CD4-positive, CD25-positive, alpha-beta regulatory T cell (primary cell): ENCODE measurements around the gene PTPN7. TPM values are rescaled to one million over a fixed set of nuclear protein-coding genes. Genes with fewer than 3 reads are reported as not detected.
A peak's percentile ranks its signal among the peaks of the same experiment; 100 is the strongest.

ENCODE experiments used
- ATAC-seq, 2 donors: fragments of 150-1000 bp; cut with Tn5 transposase; one replicate each; pipeline ENCODE4 v1.10.0; 2021; ENCODE audit warnings: low read depth in 2 of 2, moderate number of reproducible peaks in 2 of 2, moderate library complexity in 1 of 2
- DNase-seq, 3 donors: peaks; one replicate each; pipeline versions ENCODE4 v3.0.0 to v3.0.0-alpha.2; 2012 to 2022; ENCODE audit warnings: mixed read lengths in 1 of 3
- H3K27ac ChIP-seq: one replicate; pipeline ENCODE4 v1.7.0; 2013; ENCODE audit warnings: mild to moderate bottlenecking, low read length; ENCODE audit not compliant: insufficient read depth, poor library complexity, severe bottlenecking
- H3K27me3 ChIP-seq: one replicate; pipeline ENCODE4 v1.7.0; 2013; ENCODE audit warnings: low read length; ENCODE audit not compliant: control insufficient read depth, insufficient read depth
- H3K36me3 ChIP-seq: one replicate; pipeline ENCODE4 v1.7.0; 2013; ENCODE audit warnings: mild to moderate bottlenecking, low read length, moderate library complexity; ENCODE audit not compliant: control insufficient read depth, insufficient read depth
- H3K4me1 ChIP-seq: 2 replicates; pipeline ENCODE4 v1.7.0; 2013; ENCODE audit warnings: mild to moderate bottlenecking, low read length; ENCODE audit not compliant: insufficient read depth, control insufficient read depth, poor library complexity, severe bottlenecking
- H3K4me3 ChIP-seq: one replicate; pipeline ENCODE4 v1.7.0; 2013; ENCODE audit warnings: low read depth, mild to moderate bottlenecking, low read length, moderate library complexity
- H3K9me3 ChIP-seq, 2 experiments: 1 replicate in 1 of 2; 2 replicates in 1 of 2; pipeline ENCODE4 v1.7.0; 2013; ENCODE audit warnings: low read length in 2 of 2, mild to moderate bottlenecking in 1 of 2, moderate library complexity in 1 of 2; ENCODE audit not compliant: control insufficient read depth in 2 of 2
- H3K27ac Mint-ChIP-seq, 3 donors: one replicate each; pipeline ENCODE4 v1.8.0; 2020 to 2022; ENCODE audit warnings: mild to moderate bottlenecking in 3 of 3, mixed read lengths in 3 of 3, moderate library complexity in 2 of 3
- H3K27me3 Mint-ChIP-seq: one replicate; pipeline ENCODE4 v1.8.0; 2022; ENCODE audit warnings: mild to moderate bottlenecking, mixed read lengths
- H3K36me3 Mint-ChIP-seq: one replicate; pipeline ENCODE4 v1.8.0; 2020; ENCODE audit warnings: mixed read lengths
- H3K4me1 Mint-ChIP-seq, 4 donors: one replicate each; pipeline ENCODE4 v1.8.0; 2020 to 2022; ENCODE audit warnings: mixed read lengths in 4 of 4, mild to moderate bottlenecking in 1 of 4
- H3K4me3 Mint-ChIP-seq, 4 donors: one replicate each; pipeline ENCODE4 v1.8.0; 2020 to 2022; ENCODE audit warnings: mild to moderate bottlenecking in 4 of 4, mixed read lengths in 4 of 4, moderate library complexity in 3 of 4
- H3K9me3 Mint-ChIP-seq, 7 donors: one replicate each; pipeline ENCODE4 v1.8.0; 2020 to 2022; ENCODE audit warnings: mixed read lengths in 7 of 7, mild to moderate bottlenecking in 3 of 7, moderate library complexity in 2 of 7
- polyA plus RNA-seq, 4 donors: library from polyadenylated mRNA; unstranded; fragments of 300-500 nt; fragmentation: Illumina TruSeq; gene quantifications; one replicate each; pipeline ENCODE4 v1.2.3, GENCODE V29; 2021
- total RNA-seq: library from RNA; stranded (reverse); gene quantifications from one replicate; pipeline ENCODE4 v1.2.3, GENCODE V29; 2022

The PTPN7 gene
- total and polyA plus RNA-seq, 5 donors from 2014 or later = 57.5 to 124 (median 78.0) TPM

DNA sequence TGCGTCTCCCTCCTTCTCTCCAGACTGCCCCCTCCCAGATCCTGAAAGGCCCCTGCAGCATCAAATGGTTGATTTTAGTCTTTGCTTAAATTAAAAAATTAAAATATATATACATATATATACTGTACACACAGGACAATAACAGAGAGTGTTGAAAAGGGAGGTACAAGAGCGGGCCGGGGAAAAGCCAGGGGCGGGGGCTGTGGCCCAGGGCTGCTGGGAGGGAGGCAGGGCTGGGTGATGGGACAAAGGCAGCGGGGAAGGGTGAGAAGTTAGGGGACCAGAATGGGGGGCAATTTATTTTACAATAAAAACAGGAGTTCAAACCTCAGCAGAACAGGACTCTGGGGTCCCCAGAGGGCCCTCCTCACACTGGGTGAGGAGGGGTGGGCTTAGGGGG is 26.4 kb downstream of the PTPN7 start:
- peaks cover 10% of the 10 kb centered on the region for H3K36me3 Mint-ChIP-seq
- H3K36me3 ChIP-seq = peaks cover 54% of the 10 kb centered on the region

DNA sequence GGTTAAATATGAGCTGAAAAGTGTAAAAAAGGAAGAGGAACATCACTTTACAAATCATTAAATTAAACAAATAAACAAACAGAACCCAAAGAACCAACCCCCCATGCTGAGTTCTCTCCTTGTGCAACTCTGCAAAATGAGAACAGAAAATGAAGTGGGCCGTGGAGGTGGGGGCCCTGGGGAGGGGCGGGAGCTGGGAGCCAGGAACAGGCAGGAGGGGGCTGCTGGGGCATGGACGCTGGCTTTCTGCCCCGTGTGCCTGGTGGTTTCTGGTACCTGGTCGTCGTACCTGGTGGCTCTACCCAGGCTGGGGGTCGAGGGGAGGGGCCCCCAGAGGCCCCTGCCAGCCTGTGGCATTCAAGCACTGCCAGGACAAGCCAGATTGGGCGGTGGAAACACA is 26.9 kb downstream of the PTPN7 start:
- Mint-ChIP-seq H3K4me1 (peaks cover 0 to 11% (median 4%) of the 10 kb centered on the region in 4 donors), H3K9me3 (no peaks in the 10 kb centered on the region), H3K4me3 (no peak overlapping the region), H3K27ac (no peak overlapping the region), H3K36me3 (peaks cover 10% of the 10 kb centered on the region), H3K27me3 (no peaks in the 10 kb centered on the region)
- no peak overlapping the region for H3K27ac ChIP-seq
- DNase-seq (no peak), ATAC-seq (no peak)
- no peak overlapping the region for H3K4me3 ChIP-seq
- no peaks in the 10 kb centered on the region for H3K27me3 ChIP-seq
- H3K4me1 ChIP-seq = peaks cover 4% of the 10 kb centered on the region
- H3K36me3 ChIP-seq = peaks cover 49% of the 10 kb centered on the region
- H3K9me3 ChIP-seq = no peaks in the 10 kb centered on the region

More for the DNA sequence above, 26.4 kb downstream of the PTPN7 start:
- no peaks in the 10 kb centered on the region for H3K27me3 Mint-ChIP-seq
- DNase-seq = no peak
- Histone ChIP-seq H3K4me1 (peaks cover 4% of the 10 kb centered on the region), H3K27ac (no peak overlapping the region), H3K9me3 (no peaks in the 10 kb centered on the region), H3K4me3 (no peak overlapping the region), H3K27me3 (no peaks in the 10 kb centered on the region)
- no peak overlapping the region for H3K27ac Mint-ChIP-seq
- H3K4me3 Mint-ChIP-seq = no peak overlapping the region
- H3K9me3 Mint-ChIP-seq = no peaks in the 10 kb centered on the region
- peaks cover 0 to 16% (median 5%) of the 10 kb centered on the region in 4 donors for H3K4me1 Mint-ChIP-seq
- no peak for ATAC-seq

DNA sequence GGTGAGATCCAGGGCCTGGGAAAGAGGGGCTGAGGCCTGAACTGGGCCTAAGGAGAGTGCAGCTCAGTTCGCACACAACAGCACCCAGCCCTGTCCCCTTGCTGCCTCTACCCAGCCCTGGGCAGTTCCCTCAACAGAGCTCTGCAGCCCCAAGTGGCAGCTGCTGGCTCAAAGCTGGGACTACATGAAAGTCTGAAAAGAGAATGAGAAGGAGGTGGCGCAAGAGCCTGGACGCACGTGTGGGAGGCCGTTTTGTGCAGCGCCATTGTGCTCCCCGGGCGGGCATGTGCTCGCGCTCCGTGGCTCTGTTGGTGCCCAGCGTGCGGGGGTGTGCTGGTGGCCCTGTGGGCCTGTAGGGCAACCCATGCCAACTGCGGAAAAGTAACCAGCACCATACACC is 27.4 kb downstream of the PTPN7 start:
- peaks cover 7% of the 10 kb centered on the region for H3K36me3 Mint-ChIP-seq
- Histone ChIP-seq H3K4me3 (no peak overlapping the region), H3K36me3 (peaks cover 48% of the 10 kb centered on the region), H3K27ac (no peak overlapping the region), H3K4me1 (peaks cover 4% of the 10 kb centered on the region), H3K27me3 (no peaks in the 10 kb centered on the region), H3K9me3 (no peaks in the 10 kb centered on the region)
- H3K4me1 Mint-ChIP-seq = peaks cover 0 to 9% (median 4%) of the 10 kb centered on the region in 4 donors
- no peaks in the 10 kb centered on the region for H3K9me3 Mint-ChIP-seq
- H3K27ac Mint-ChIP-seq = no peak overlapping the region
- no peaks in the 10 kb centered on the region for H3K27me3 Mint-ChIP-seq
- no peak overlapping the region for H3K4me3 Mint-ChIP-seq
- DNase-seq (no peak), ATAC-seq (no peak)

DNA sequence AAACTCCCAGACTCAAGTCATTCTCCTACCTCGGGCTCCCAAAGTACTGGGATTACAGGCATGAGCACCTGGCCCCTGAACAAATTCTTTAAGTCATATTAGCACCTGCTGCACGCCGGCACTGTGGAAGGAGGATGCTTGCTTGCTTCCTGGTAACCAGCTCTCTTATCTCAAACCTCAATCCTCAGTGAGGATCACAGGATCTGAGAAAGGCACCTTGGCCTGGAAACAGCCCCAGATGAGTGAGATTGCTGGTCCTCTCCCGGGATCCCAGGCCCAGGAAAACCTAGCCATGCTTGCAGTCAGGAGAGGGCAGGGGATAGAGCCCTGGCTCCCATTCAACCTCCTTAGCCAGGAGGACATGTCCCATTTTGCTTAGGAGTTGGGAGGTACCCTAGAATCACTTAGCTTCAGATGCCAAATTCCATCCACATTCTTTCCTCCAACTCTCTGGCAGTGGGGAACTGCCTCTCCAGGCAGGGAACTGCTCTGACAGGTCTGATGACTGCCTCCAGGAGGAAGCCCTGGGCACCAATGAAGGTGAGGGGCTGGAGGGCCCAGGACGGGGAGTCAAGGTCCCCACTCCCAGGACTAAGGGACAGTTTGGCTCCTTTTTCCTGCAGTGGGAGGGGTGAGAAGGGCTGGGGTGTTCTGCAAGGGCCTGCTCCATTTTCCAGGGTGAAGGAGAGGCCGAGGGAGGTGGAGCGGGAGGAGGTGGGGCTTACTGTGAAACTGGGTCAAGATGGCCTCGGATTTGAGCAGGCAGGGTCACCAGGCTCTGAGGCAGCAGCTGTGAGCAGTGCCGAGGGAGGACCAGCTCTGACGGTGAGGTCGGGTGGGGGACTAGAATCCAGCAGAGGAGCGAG is 28.2 kb downstream of the PTPN7 start:
- Mint-ChIP-seq H3K36me3 (no peaks in the 10 kb centered on the region), H3K9me3 (no peaks in the 10 kb centered on the region), H3K27me3 (no peaks in the 10 kb centered on the region), H3K4me1 (peaks cover 0 to 9% (median 4%) of the 10 kb centered on the region in 4 donors), H3K4me3 (no peak overlapping the region), H3K27ac (peak overlapping the region in 1 of 3 donors; percentile 25)
- ATAC-seq (no peak), DNase-seq (no peak)
- Histone ChIP-seq H3K4me3 (no peak overlapping the region), H3K27ac (no peak overlapping the region), H3K27me3 (no peaks in the 10 kb centered on the region), H3K4me1 (peaks cover 4% of the 10 kb centered on the region), H3K9me3 (no peaks in the 10 kb centered on the region), H3K36me3 (peaks cover 40% of the 10 kb centered on the region)

DNA sequence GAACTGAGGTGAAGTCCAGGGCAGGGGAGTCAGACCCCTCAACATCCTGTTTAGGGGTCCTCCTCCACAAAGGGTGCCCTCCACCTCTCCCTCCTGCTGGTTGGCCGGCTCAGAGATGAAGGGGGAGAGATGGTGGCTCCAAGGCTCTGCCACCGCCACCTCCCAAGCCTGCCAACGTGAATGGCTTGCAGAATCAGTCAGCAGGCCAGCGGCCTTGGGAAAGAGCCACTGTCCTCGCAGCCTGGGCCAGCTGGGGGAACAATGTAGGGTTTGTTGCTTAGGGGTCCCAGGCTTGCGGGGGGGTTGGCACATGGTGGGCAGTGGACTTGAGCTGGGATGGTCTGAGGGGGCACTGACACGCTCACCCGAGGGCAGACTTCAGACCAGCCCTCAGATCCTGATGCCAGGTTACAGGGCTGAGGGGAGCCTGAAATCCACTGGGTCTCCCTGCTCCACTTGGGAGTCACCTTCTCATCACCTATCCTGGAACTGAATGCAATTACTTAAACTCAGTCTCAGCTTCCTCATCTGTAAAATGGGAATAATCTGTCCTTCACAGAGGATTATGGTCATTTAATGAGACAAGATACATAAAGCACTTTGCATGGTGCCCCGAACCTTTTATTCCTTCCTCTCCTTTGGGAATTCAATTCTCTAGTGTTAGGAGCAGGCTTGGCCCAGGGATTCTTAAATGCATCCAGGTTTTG is 29.4 kb downstream of the PTPN7 start:
- H3K4me1 Mint-ChIP-seq = peaks cover 0 to 9% (median 4%) of the 10 kb centered on the region in 4 donors
- DNase-seq (no peak), ATAC-seq (no peak)
- Histone ChIP-seq H3K27me3 (no peaks in the 10 kb centered on the region), H3K4me1 (peaks cover 4% of the 10 kb centered on the region), H3K27ac (no peak overlapping the region), H3K9me3 (no peaks in the 10 kb centered on the region), H3K36me3 (peaks cover 36% of the 10 kb centered on the region), H3K4me3 (no peak overlapping the region)
- H3K27ac Mint-ChIP-seq = no peak overlapping the region
- no peaks in the 10 kb centered on the region for H3K36me3 Mint-ChIP-seq
- H3K27me3 Mint-ChIP-seq = peaks cover 4% of the 10 kb centered on the region
- no peaks in the 10 kb centered on the region for H3K9me3 Mint-ChIP-seq
- H3K4me3 Mint-ChIP-seq = no peak overlapping the region

DNA sequence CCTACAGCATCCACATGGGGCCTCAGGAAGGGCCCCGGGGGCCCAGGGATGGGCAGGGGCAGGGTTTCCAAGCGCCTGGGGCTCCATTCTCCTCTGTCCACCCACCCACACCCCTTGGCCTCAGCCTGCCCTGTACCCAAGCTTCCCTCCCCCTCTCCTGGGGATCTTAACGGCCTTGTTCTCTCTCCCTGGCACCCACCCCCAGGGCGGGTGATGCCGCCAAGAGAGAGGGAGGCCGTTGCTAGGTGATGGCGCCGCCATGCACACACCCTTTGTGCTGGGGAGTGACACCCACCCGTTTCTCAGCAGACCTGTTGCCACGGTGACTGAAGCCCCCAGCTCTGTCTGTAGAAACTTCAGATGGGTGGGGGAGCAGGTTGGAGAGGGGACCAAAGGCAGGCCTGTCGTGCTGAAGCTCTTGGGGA is 30.1 kb downstream of the PTPN7 start:
- peaks cover 0 to 7% (median 2%) of the 10 kb centered on the region in 4 donors for H3K4me1 Mint-ChIP-seq
- Histone ChIP-seq H3K27ac (no peak overlapping the region), H3K4me3 (no peak overlapping the region), H3K27me3 (no peaks in the 10 kb centered on the region), H3K36me3 (peaks cover 29% of the 10 kb centered on the region), H3K9me3 (no peaks in the 10 kb centered on the region), H3K4me1 (peaks cover 4% of the 10 kb centered on the region)
- no peak overlapping the region for H3K27ac Mint-ChIP-seq
- DNase-seq (no peak), ATAC-seq (no peak)
- peaks cover 4% of the 10 kb centered on the region for H3K27me3 Mint-ChIP-seq
- no peak overlapping the region for H3K4me3 Mint-ChIP-seq
- no peaks in the 10 kb centered on the region for H3K9me3 Mint-ChIP-seq
- H3K36me3 Mint-ChIP-seq = no peaks in the 10 kb centered on the region

DNA sequence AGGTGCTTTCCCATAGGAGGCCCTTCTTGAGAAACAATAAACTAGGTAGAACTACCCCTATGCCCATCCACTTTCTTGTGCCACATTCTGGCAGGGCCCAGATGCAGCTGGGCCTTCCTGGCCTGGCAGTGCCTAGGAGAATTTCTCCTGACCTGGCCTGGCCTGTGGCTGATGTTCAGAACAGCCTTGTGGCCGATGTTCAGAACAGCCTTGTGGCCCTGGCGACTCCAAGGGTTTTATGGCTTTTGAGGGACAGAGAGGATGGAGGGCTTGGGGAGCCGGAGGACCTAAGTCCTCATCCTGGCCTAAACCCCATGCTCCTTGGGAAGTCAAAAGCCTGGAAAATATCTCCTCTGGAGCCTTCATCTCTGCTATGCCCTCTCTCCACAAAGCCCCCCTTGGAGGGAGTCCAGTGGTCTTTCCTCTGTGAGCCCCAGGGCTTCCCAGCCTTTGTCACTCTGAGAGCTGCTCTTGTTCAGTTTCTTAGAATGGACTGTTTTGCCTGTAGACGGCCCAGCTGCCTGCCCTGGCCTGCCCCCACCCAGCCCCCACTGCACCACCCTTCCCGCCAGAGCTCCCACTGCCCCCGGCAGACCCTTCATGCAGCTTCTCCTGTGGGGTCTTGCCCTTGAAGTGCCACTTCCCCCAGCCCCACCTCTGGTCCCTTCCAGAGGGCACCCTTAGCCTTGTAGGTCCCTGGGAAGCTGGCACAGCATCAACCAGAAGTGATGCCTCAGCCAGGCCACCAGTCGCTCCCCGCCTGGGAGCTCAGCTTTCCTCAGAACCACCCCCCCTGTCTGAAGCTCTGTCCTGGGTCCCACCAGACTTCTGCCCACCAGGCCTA is 30.7 kb downstream of the PTPN7 start:
- no peaks in the 10 kb centered on the region for H3K27me3 ChIP-seq
- Mint-ChIP-seq H3K4me3 (no peak overlapping the region), H3K4me1 (peaks cover 0 to 3% (median 0%) of the 10 kb centered on the region in 4 donors), H3K27ac (no peak overlapping the region), H3K27me3 (peaks cover 4% of the 10 kb centered on the region), H3K36me3 (no peaks in the 10 kb centered on the region), H3K9me3 (no peaks in the 10 kb centered on the region)
- DNase-seq = no peak
- no peak overlapping the region for H3K27ac ChIP-seq
- H3K4me3 ChIP-seq = no peak overlapping the region
- H3K4me1 ChIP-seq = peaks cover 4% of the 10 kb centered on the region
- no peak for ATAC-seq
- peaks cover 23% of the 10 kb centered on the region for H3K36me3 ChIP-seq
- H3K9me3 ChIP-seq = no peaks in the 10 kb centered on the region
